ENCODE results near the gene EMSY.

DNA sequence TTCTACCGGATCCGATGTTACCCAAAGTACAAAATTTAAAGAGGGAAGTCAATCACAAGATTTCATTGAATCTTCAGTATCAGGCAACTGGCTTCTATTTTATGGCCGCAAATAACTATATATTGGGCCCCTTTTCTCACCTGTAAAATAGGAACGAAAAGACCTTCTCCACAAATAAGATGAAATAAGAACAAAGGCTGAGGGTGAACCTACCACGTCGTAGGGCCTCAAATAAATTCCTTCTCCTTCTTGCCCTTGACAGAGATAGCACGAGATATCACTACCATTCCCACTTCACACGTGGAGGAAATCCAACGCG, 794 bp upstream of the EMSY start:
- TF ChIP-seq, protein P1, sequence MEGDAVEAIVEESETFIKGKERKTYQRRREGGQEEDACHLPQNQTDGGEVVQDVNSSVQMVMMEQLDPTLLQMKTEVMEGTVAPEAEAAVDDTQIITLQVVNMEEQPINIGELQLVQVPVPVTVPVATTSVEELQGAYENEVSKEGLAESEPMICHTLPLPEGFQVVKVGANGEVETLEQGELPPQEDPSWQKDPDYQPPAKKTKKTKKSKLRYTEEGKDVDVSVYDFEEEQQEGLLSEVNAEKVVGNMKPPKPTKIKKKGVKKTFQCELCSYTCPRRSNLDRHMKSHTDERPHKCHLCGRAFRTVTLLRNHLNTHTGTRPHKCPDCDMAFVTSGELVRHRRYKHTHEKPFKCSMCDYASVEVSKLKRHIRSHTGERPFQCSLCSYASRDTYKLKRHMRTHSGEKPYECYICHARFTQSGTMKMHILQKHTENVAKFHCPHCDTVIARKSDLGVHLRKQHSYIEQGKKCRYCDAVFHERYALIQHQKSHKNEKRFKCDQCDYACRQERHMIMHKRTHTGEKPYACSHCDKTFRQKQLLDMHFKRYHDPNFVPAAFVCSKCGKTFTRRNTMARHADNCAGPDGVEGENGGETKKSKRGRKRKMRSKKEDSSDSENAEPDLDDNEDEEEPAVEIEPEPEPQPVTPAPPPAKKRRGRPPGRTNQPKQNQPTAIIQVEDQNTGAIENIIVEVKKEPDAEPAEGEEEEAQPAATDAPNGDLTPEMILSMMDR (IDR thresholded peaks at IDR 0.05; ENCODE audit: insufficient read depth, low read depth, low read length) = no peak
- no peak for TF ChIP-seq EZH2 (IDR thresholded peaks at IDR 0.05; ENCODE audit: insufficient read depth, low read length)
